HG03457 (cell line): ENCODE data around the gene GREB1L.
"Not testable (repeated sequence)": the region's sequence is repeated elsewhere in the genome, so short reads cannot be mapped to it uniquely, and the experiment has no call there.

Source experiments
- ATAC-seq: cut with Tn5 transposase; IDR thresholded peaks from one replicate; pipeline ENCODE4 v1.9.1; 2021; ENCODE audit warnings: moderate number of reproducible peaks; ENCODE audit not compliant: unreplicated experiment

The GREB1L gene

DNA sequence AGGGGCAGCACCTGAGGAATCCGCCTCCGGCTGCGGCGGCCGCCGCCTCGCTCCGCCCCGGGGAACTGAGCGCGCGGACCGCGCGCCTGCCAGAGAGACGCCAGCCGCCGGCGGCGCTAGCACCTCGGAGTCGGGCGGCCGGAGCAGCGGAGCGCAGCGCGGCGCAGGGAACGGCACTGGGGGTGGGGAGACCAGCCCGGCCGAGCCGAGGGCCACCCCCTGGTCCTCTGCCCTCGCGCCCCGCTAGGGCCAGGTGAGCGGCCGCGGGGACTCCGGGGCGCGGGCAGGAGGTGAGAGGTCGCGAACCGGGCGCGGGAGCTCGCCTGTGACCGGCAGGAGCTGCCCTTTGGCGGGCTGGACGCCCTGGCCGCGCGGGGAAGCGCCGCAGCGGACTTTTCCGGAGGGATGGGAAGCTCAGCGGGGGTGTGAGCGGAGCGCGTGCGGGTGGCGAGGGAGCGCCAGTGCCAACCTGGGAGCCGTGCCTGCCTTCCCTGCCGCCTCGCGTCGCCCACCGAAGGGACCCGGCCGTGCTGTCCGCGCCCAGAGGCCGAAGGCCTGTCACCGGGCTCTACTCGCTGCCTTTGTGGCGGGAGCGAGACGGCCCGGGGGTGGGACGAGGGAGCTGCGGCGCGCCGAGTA lies at the start of gene GREB1L:
GREB1L (plus strand) TSS at position 92 of the 639 bp plus-strand sequence. CDS start 141,287 bp downstream, outside the sequence.
- no peak for ATAC-seq

DNA sequence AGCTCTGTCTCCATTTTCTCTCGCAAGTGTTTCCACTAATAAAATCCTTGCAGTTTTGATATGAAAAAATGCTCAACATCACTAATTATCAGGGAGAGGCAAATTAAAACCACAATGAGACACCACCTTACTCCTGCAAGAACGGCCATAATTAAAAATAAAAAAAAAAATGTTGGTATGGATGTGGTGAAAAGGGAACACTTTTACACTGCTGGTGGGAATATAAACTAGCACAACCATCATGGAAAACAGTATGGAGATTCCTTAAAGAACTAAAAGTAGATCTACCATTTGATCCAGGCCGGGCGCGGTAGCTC lies 49.8 kb upstream of the GREB1L start:
- ATAC-seq = no peak

DNA sequence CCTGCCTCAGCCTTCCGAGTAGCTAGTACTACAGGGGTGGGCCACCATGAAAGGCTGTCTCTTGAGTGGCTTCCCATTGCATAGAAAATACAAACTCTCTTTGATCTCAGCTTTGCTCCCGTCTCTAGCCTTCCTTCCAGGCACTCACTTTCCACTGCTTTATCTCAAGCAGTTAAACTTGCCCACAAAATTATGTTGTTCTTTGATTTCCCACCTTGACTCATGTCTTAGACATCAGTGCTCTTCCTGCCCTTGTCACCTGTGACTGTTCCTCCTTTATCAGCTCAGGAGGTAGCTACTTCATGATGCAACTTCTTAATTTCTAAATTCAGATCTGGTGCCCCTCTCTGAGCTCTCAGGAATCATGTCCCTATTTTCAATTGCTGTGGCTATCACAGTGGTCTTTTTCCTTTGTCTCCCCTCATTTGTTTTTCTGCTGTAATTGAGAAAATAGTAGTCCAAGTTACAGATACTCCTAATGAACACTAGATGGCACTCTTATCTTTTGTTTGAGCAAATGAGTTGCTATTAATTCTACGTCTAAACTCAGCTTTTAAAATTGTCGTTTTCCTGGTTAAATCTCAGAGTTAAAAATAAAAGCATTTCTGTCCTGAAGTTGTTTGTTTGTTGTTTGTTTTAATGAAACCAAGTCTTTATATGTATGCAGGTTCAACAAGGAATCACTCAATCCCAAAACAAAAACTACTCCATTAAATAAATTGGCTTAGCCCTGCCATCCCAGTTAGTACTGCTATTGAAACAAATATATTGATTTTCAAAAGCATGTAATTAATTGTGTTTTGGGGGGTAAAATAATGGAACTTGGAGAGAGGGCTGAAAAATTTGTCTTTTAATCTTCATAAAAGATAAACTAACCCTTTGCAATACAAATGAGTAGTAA lies 46.9 kb upstream of the GREB1L start:
- ATAC-seq = no peak

DNA sequence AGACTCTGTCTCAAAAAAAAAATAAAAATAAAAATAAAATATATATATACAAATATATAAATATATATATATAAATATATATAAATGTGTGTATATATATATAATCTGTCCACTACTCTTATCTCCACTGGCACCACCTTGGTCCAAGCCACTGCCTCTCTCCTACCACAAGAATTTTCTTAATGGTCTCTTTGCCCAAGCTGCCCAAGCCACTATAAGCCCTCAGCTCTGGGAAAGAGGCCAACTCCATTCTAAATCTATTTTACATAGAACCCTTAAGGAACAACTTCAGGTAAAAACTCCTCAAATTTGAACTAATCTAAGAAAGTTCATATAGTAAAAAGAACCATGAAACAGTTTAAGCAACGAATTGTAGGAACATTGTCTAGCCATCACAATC lies 45.6 kb upstream of the GREB1L start:
- no peak for ATAC-seq

DNA sequence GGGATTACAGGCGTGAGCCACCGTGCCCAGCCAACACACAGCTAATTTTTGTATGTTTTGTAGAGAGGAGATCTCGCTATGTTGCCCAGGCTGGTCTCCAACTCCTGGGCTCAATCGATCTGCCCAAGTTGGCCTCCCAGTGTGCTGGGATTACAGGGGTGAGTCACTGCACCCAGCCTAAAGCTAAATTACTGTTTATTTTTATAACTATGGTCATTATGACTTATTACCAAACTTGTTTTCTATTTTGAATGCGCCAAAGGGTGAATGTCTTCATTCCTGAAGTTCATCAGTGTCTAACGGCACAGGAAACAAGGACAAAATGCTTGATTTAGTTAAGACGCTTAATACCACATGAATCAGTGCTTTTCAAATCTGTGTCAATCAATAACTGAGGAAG lies 38.9 kb upstream of the GREB1L start:
- ATAC-seq = no peak

DNA sequence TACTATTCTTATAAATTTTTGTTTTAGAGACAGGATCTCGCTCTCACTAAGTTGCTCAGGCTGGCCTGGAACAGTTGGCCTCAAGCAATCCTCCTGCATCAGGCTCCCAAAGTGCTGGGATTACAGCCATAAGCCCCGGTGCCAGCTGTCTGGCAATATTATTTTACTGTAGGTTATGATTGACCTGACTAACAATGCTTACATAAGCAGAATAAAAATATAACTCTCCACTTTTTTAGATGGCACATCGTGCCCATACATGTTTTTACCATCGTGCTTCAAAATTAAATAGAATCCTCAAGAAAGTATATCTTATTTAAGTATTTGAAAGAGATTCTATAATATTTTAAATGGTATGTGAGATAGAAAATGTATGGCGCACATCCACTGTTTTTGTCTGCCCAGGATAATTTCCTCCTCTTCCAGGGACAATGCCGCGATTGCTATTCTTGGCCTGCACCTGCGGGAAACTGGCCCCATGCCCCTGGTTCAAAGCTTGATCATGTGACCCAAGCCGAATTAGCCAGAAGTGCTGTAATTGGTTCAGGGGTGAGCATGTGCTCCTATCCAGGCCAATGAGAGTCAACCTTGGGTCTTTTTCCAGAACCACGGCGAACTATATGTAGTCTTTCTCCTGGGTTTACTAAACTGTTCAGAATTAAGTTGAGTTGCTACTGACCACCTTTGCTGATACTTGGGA lies 38.3 kb upstream of the GREB1L start:
- ATAC-seq = no peak

DNA sequence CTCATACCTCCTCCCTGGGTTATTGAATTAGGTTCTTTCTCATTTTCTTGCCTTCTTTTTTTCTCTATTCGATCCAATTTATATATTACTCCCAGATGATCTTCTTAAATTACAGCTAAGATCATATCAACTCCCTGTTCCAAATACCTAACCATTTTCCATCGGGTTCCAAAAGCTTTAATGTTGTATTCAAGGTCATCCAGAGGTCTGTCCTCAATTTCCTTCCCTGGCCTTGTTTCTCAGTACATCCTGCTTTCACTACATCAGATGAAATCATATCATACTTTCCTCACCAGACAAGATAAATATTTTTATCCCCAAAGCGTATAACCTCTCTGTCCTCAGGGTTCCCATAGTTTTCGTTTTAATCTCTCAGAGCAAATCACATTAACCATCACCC lies 36.3 kb upstream of the GREB1L start:
- no peak for ATAC-seq

DNA sequence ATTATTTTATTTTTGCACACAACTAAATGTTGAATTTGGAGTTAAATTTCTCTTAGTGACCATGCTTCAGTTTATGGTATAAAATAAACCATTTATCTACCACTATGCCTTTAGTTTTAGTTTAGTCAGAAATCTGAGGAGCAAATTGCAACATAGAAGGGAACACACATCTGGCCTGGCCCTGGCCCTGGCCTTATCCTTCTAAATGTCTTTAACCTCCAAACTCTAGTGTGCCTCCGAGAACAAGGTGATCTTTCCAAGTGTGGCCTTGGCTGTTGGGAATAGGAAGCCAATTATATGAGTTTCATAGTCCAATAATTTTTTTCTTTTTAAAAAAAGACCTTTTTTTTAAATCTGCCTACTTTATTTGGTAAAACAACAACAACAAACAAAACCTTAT lies 31.8 kb upstream of the GREB1L start:
- ATAC-seq = no peak

DNA sequence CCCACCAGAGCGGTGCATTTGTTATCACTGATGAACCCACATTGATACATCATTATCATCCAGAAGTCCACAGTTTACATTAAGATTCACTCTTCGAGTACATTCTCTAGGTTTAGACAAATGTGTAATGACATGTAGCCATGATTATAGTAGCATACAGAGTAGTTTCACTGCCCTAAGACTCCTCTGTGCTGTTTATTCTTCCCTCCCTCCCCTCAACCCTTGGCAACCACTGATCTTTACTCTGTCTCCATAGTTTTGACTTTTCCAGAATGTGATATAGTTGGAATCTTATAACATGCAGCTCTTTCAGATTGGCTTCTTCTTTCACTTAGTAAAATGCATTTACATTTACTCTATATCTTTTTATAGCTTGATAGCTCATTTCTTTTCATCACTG lies 31.2 kb upstream of the GREB1L start:
- no peak for ATAC-seq

DNA sequence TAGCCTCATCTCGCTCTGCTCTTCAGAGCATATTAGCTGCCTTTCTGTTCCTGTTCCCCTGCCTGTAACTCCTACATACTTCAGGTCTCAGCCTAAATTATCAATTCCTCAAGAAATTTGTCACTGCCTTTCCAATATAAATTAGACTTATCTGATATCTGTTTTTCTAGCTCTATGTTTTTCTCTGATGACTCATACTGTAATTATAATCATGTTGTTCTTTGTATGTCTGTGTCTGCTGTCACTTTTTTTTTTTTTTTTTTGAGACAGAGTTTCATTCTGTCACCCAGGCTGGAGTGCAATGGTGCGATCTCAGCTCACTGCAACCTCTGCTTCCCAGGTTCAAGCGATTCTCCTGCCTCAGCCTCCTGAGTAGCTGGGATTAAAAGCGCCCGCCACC lies 27.6 kb upstream of the GREB1L start:
- ATAC-seq = not testable (repeated sequence)

DNA sequence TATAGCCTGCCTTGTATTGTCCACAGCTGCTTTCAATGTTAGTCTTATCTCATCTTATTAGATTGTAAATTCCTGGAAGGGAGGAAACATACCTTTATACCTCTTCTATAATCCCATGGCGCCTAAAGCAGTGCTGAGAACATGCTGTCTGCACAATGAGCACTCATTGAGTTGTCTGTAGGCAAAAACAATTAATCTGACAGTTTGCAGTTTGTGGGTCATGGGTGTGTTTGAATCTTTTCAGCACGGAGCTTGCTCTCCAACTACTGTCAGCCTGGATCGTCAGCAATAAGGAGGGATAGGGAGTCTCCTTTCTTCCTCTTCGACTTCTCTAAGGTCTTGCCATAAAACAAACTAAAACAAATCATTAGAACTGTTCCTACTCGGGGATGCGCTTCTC lies 26.5 kb upstream of the GREB1L start:
- ATAC-seq = no peak

DNA sequence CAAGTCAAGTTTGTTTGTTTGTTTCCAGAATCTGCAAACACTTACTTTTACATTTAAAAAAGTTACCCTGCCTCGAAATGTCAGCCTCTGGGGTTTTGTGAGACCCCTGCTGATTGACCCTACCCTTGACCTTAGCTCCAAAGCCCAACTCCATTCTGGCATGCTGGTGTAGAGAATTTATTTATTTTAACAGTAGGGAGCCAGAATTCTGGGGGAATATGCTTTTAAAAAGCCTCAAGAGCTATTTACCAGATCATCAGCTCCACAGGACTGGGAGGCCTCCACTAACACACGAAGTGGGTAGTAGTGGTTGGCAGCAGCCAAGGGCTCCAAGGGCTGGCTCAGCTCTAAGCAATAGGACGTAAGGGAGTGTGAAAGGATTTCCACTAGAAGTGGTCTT lies 23.2 kb upstream of the GREB1L start:
- ATAC-seq = no peak

DNA sequence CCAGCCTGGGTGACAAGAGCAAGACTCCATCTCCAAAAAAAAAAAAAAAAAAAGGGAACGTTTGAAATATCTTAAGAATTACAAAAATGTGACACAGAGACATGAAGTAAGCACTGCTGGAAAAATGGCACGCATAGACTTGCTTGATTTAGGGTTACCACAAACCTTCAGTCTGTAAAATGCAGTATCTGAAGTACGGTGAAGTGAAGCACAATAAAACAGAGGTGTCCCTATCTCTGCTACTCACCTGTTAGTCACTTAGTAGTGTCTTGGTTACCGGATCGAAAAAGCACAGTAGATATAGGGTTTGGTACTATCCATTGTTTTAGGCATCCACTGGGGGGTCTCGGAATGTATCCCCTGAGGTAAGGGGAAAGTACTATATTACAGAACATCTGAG lies 11.6 kb upstream of the GREB1L start:
- no peak for ATAC-seq

DNA sequence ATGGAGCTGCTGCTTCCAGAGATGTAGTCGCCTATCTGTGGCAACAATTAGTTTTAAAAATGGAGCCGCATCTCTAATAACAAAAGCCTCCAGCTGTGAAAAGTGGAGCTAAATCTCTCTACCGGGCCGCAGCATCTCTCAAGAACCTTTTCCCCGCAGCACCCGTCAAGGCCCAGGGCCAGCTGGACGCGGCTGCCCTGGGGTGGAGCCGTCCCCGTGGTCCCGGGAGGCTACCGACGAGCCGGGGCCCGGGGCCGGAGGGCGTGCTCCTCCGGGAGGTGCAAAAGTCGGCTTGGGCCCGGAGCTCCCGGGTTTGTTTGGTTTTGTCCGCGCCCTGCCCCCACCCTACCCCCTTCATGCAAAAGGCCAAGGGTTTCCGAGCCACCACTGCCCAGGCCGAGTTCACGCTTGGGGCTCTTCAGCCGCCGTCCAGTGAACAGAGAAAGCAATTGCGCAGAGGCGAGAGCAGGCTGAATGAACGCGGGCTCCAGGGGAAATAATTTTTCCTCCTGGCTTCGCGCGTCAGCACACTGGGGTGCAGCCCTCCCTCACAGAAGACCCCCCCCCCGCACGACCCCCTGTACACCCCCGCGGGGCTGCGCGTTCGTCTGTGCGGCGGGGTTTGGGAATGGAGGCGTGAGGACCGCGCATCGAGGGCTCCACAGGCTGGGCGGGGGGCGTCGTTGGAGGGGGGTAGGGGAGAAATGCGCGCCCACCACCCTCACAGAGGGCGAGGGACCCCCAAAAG lies 557 bp upstream of the GREB1L start:
- ATAC-seq = no peak

DNA sequence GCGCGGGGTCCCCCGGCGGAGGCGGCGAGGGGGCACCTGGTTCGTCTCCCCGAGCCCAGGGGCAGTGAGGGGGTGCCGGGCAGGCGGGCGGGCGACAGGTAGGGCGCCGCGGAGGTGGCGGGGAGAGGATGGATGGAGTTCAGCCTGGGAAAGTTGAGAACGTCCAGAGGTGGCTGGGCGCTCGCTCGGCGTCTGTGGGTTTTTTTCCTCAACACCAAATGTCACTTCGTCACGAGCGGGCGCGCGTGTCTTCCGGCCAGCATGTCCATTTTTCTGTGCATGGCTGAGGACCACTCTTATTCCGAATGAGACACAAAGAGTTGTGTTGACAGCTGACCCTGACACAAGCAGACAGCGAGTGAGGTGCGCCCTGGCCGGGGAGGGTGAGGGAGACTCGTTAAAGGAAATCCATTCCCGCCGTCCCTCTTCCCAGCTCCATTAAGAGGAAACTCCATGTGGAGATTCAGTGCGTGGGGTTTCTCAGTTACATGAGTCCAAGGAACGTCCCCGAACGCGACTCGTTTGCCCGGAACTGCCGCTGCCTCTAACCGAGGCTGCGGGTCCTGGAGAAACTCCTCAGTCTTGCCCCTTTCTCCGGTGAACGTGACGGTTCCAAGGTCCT lies 859 bp downstream of the GREB1L start:
- ATAC-seq = no peak

DNA sequence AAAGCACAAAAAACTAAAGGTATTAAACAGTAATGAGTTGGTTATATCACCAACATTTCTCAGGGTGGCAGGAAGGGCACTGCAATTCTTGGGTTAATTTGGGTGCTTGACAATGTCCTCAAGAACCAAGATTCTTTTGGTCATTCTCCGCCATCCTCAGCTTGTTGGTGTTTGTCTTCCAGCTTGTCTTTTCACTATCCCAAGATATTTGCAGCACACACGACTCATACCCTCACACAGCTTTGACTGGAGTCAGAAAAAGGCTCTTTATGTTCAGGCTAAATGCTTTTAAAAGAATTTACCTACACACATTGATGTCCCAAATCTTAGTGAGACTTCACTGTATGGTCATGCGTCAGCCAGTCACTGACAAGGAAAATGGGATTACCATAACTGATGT lies 12.5 kb downstream of the GREB1L start:
- no peak for ATAC-seq

DNA sequence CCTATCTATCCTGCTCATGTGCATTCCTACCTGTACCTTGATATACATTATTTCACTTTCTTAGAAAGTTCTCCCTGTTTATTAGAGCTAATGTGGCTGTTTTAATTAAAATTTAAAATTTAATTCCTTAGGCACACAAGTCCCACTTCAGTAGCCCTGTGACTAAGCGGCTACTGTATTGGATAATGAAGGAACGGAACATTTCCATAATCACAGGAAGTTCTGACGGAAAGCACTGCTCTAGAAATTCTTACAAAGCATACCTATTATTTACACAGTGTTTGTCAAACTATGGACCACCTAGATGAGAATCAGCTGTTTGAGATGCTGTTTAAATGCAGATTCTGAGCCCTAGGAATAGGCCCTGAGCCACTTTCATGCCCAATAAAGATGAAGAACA lies 13.2 kb downstream of the GREB1L start:
- no peak for ATAC-seq

DNA sequence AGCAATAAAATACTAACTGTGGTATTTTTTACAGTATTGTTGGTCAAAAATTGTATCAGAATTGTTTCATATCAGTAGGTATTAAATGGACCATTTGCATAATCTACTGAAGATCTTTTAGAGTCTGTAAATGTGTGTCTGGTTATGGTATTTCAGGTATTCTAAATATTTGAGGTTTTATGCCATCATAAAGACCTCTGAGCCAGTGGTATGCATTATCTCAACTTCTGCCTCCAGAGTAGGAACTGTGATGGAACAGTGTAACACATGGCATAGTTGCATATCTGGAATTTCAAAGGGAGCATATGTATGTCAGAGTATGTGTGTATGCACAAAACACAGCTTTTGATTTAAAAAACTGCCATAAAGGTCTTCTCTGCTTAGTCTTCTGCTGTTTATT lies 15.4 kb downstream of the GREB1L start:
- ATAC-seq = no peak

DNA sequence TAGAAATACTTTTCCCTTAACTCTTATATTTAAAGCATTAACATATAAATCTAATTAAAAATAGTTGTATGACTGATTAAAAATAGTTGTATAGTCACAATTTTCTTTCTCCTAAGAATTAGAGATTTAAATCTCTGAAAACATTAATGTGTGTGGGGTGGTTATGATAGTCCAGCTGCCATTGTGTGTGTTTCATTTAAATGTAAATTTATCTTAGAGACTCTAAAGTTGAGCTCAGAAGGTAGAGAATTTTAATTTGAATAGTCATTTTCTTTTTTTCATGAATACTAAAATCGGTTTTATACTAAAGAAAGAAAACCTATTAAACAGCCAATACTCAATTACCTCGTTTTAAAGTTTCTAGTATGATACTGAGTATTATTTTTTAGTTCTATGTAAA lies 18.6 kb downstream of the GREB1L start:
- no peak for ATAC-seq

DNA sequence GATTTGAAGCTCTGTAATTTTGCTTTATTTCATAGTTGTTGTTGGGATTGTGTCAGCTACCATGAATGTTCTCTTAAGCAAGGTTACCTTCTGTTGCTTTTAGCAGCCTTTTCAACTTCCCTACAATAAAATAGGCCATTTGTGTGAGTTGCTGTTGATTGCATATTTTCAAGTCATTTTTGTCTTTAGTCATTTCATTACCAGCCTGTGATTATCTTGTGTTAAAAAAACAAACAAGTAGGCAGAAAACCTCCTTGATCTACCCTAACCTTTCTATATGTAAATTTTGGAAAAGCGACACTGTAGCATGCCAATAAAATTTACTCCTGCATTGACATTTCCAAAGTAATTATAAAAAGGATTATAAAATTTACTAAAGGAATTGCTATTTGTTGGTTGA lies 19.3 kb downstream of the GREB1L start:
- no peak for ATAC-seq

DNA sequence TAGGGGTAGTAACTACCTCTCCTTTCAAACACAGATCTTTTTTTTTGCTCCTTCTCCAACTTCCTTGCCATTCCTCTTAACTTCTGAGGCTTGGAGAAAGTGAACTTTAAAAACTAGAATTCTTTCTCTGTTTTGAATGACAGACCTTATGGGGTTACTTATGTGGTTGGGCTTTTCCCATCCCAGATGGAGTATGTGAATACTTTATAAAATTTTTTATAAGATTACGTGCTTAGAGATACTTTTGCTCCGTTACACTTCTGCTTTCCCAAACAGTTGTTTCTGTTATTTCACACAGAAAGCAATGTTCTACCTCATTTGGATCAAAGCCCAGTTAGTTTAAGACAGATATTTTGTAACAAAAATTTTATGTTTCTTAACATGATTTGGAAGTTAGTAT lies 20.2 kb downstream of the GREB1L start:
- no peak for ATAC-seq
